DND-41 (cell line): ENCODE measurements around the gene PRORP.

Experiments used
- ATAC-seq: fragments of 200-7000 bp; cut with Tn5 transposase; 3 replicates; pipeline ENCODE4 v1.9.1; 2021; ENCODE audit warnings: low read depth; ENCODE audit not compliant: insufficient read depth
- DNase-seq: peaks from one replicate; pipeline ENCODE4 v3.0.0-alpha.2; 2020
- H2AFZ ChIP-seq: 2 replicates; pipeline ENCODE4 v1.6.0; 2012; ENCODE audit warnings: low read depth, low read length
- H3K27ac ChIP-seq: 2 replicates; pipeline ENCODE4 v1.5.1; 2012; ENCODE audit warnings: low read length, inconsistent platforms
- H3K27me3 ChIP-seq: fragments of 200-600 bp; sonication (generic); 2 replicates; pipeline ENCODE4 v1.6.0; 2012; ENCODE audit warnings: low read length, mild to moderate bottlenecking, inconsistent platforms; ENCODE audit not compliant: insufficient read depth, poor library complexity
- H3K36me3 ChIP-seq: 2 replicates; pipeline ENCODE4 v1.5.1; 2012; ENCODE audit warnings: low read length, inconsistent platforms; ENCODE audit not compliant: insufficient read depth
- H3K4me1 ChIP-seq: 2 replicates; pipeline ENCODE4 v1.5.1; 2012; ENCODE audit warnings: mild to moderate bottlenecking, low read length; ENCODE audit not compliant: insufficient read depth
- H3K4me2 ChIP-seq: 2 replicates; pipeline ENCODE4 v1.6.0; 2012; ENCODE audit warnings: mild to moderate bottlenecking, moderate library complexity, low read length, inconsistent platforms; ENCODE audit not compliant: insufficient read depth
- H3K4me3 ChIP-seq, 2 experiments: fragments of 200-600 bp in 1 of 2; shearing (Covaris generic) in 1 of 2; 2 replicates each; pipeline ENCODE4 v1.5.1; 2012 to 2016; ENCODE audit warnings: inconsistent platforms in 2 of 2, low read length in 2 of 2, mild to moderate bottlenecking in 2 of 2, low read depth in 1 of 2, moderate library complexity in 1 of 2
- H3K79me2 ChIP-seq: 2 replicates; pipeline ENCODE4 v1.6.0; 2012; ENCODE audit warnings: low read length, inconsistent platforms; ENCODE audit not compliant: insufficient read depth
- H3K9ac ChIP-seq: 2 replicates; pipeline ENCODE4 v1.6.0; 2012; ENCODE audit warnings: low read depth, mild to moderate bottlenecking, inconsistent platforms, low read length, moderate library complexity
- H3K9me3 ChIP-seq: 2 replicates; pipeline ENCODE4 v1.5.1; 2012; ENCODE audit warnings: low read length, moderate library complexity, mild to moderate bottlenecking, inconsistent platforms; ENCODE audit not compliant: insufficient read depth, severe bottlenecking
- H4K20me1 ChIP-seq: 2 replicates; pipeline ENCODE4 v1.6.0; 2012; ENCODE audit warnings: low read length; ENCODE audit not compliant: insufficient read depth
- CTCF ChIP-seq: IDR thresholded peaks from 2 replicates; pipeline ENCODE4 v1.5.1; 2012; ENCODE audit warnings: borderline replicate concordance, low read length, moderate library complexity, mild to moderate bottlenecking; ENCODE audit not compliant: poor library complexity, severe bottlenecking; ENCODE audit errors: extremely low read depth
- EZH2 ChIP-seq: IDR thresholded peaks from 3 replicates; pipeline ENCODE4 v1.6.1; 2012; ENCODE audit warnings: borderline replicate concordance, low read depth, mild to moderate bottlenecking, moderate library complexity, low read length, inconsistent platforms; ENCODE audit not compliant: severe bottlenecking

Gene PRORP

GRCh38 chr14:35121026-35121886 lies 1.1 kb upstream of the PRORP start:
- Histone ChIP-seq H3K4me2 (peak overlapping the region; percentile 72), H2AFZ (peak overlapping the region; percentile 88), H3K36me3 (peaks cover 21% of the 10 kb centered on the region; the same call in 1 of the 2 replicates), H3K79me2 (peaks cover 78% of the 10 kb centered on the region), H3K9me3 (no peaks in the 10 kb centered on the region), H3K4me3 (peak overlapping the region; percentile 62 to 84), H3K9ac (peak overlapping the region; percentile 83), H3K27ac (peak overlapping the region; percentile 98), H3K27me3 (no peaks in the 10 kb centered on the region), H3K4me1 (peaks cover 66% of the 10 kb centered on the region), H4K20me1 (peaks cover 4% of the 10 kb centered on the region; the same call in 1 of the 2 replicates)
- DNase-seq (peak; percentile 37), ATAC-seq (no peak)
- no peak for TF ChIP-seq CTCF
- TF ChIP-seq EZH2 = no peak

DNA sequence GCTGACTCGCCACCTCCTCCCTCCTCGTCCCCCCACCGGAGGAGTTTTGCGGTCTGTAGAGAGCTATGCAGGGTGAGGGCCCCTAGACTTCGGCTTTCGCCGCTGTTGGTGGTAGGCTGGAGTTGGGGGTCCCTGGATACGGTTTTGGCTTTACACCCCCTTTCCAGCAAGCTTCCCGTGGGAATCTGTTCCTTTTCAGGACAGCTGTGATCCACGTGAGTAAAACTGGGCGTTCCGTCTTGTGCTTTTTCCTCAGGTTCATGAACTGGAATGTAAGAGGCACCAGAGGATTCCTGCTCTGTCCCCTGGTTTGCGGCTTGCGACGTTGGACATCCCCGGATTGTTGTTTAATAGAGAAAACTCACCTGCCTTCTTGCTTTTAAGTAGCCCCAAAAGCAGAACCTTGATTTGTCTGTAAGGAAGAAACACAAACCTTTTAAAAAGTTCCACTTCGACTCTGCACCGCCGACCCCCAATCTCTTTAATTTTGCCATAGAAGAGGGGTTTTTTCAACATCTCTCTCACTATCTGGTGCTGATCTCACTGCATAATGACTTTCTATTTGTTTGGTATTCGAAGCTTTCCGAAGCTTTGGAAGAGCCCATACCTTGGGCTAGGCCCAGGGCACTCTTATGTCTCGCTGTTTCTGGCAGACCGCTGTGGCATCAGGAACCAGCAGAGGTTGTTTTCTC lies 490 bp downstream of the PRORP start:
- peaks cover 73% of the 10 kb centered on the region for H3K4me1 ChIP-seq
- ATAC-seq (no peak), DNase-seq (no peak)
- H3K9ac ChIP-seq = peak overlapping the region; percentile 83
- peaks cover 17% of the 10 kb centered on the region; the same call in 1 of the 2 replicates for H3K36me3 ChIP-seq
- no peaks in the 10 kb centered on the region for H3K27me3 ChIP-seq
- H3K4me3 ChIP-seq = peak overlapping the region; percentile 62 to 84; a peak in 3 of 4 replicates
- peak overlapping the region; percentile 98 for H3K27ac ChIP-seq
- H3K9me3 ChIP-seq = no peaks in the 10 kb centered on the region
- H2AFZ ChIP-seq = peak overlapping the region; percentile 88
- no peak for TF ChIP-seq EZH2
- no peak for TF ChIP-seq CTCF
- peak overlapping the region; percentile 72 for H3K4me2 ChIP-seq
- no peaks in the 10 kb centered on the region for H4K20me1 ChIP-seq
- H3K79me2 ChIP-seq = peaks cover 66% of the 10 kb centered on the region

GRCh38 chr14:35123388-35123703 lies 994 bp downstream of the PRORP start:
- peaks cover 20% of the 10 kb centered on the region; the same call in 1 of the 2 replicates for H3K36me3 ChIP-seq
- TF ChIP-seq EZH2 = no peak
- H3K4me1 ChIP-seq = peaks cover 75% of the 10 kb centered on the region
- H3K4me3 ChIP-seq = peak overlapping the region; percentile 62 to 84; a peak in 3 of 4 replicates
- H3K79me2 ChIP-seq = peaks cover 66% of the 10 kb centered on the region
- peak overlapping the region; percentile 88 for H2AFZ ChIP-seq
- no peaks in the 10 kb centered on the region for H3K27me3 ChIP-seq
- peak overlapping the region; percentile 72 for H3K4me2 ChIP-seq
- no peaks in the 10 kb centered on the region for H4K20me1 ChIP-seq
- no peak for DNase-seq
- ATAC-seq = no peak
- H3K9ac ChIP-seq = peak overlapping the region; percentile 83
- peak overlapping the region; percentile 98 for H3K27ac ChIP-seq
- H3K9me3 ChIP-seq = no peaks in the 10 kb centered on the region
